ENCODE data around the gene GNAT2.

GRCh38 chr1:109657970-109658369, 38.6 kb upstream of the GNAT2 start:
- TF ChIP-seq CTCF (IDR thresholded peaks at IDR 0.05; ENCODE audit: low read depth, low read length, poor library complexity, severe bottlenecking) (no peak), EZH2phosphoT487 (IDR thresholded peaks at IDR 0.05; ENCODE audit: borderline replicate concordance, low read length) (no peak)
